ENCODE data around the gene VAMP3.

VAMP3 gene

DNA sequence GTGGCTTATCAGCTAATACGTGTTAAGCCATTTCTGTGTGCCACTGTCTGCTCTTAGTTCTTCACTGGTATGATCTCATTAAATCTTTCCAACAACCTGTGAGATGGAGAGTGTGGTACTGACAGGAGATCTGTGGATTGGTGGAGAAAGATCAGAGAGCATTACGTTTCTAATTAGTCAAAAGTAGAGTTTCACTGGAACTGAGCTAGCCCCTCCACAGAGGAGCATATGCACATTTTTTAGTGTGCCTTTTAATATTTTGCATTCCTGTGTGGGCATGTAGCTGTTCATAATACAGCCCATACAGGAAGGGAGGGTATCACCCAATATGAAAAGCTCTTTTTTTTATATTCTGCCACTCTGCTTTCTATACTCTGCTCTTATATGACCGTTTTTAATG, 50.2 kb downstream of the VAMP3 start:
- no peak for DNase-seq

DNA sequence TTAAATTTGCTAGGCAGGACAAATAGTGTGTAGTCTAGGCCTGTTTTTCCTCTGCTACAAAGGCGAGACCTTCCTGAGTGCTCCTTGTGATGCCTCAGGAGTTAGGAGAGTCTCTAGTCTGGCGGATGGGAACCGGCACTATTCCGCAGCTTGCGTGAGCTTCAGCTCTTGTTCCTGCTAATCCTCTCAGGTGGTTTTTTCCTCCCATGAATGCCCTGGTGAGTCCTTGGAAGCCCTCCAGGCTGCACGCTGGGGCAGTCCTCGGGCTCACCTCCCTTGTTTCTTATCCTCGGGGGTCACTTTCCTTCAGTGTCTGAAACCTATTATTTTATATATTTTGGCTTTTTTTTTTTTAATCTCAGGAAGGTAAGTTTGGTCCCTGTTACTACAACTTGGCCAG, 53.6 kb downstream of the VAMP3 start:
- DNase-seq = no peak

DNA sequence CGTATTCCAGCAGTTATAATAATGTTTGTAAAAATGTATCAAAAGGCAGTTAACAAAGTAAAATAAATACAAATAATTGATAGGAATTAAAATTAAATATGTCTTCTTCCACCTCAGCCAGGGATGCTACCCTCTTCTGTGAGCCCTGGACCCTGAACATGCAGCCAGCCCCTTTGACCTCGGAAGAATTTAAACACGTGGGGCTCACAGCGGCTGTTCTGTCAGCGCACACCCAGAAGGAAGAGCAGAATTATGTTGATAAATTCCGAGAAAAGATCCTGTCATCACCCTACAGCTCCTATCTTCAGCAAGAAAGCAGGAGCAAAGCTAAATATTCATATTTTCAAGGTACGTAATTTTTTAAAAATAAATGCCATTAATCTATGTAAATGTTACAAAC, 55.3 kb downstream of the VAMP3 start:
- DNase-seq = no peak

DNA sequence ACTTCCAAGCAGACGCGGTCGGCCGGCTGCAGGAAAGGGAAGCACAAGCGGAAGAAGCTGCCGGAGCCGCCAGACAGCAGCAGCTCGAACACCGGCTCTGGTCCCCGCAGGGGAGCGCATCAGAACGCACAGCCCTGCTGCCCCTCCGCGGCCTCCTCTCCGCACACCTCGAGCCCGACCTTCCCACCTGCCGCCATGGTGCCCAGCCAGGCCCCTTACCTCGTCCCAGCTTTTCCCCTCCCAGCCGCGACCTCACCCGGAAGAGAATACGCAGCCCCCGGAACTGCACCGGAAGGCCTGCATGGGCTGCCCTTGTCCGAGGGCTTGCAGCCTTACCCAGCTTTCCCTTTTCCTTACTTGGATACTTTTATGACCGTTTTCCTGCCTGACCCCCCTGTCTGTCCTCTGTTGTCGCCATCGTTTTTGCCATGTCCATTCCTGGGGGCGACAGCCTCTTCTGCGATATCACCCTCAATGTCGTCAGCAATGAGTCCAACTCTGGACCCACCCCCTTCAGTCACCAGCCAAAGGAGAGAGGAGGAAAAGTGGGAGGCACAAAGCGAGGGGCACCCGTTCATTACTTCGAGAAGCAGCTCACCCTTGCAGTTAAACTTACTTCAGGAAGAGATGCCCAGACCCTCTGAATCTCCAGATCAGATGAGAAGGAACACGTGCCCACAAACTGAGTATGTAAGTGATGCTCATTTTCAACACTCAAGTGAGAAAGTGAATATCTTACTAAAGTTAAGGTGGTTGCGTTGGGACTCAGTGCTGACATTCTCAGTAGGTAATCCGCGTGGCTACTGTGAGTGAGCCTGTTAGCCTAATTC, 56.2 kb downstream of the VAMP3 start:
- DNase-seq = no peak
